K562 (cell line): ENCODE data around the gene TRMT1. TPM values are rescaled to one million over a fixed set of nuclear protein-coding genes. Genes with fewer than 3 reads are reported as not detected.

Experiments used
- ATAC-seq: fragments of 200-7000 bp; cut with Tn5 transposase; 3 replicates; pipeline ENCODE4 v1.9.1; 2020; ENCODE audit warnings: moderate library complexity
- BruUV-seq: library from RNA; stranded (reverse); fragments of 400-500 nt; replicated peaks from 2 replicates; lab custom pipeline; 2021; lab: Mats Ljungman, UMichigan
- CTCF ChIA-PET: fragments of 300-600 bp; formaldehyde crosslinking; extraction: SDS; loops from one replicate; lab custom pipeline; 2021; ENCODE audit warnings: low intra/inter-chr PET ratio; lab: Yijun Ruan, JAX
- POLR2A ChIA-PET: fragments of 300-600, 350-650 bp; sonication (Branson Sonifier 250); formaldehyde crosslinking; extraction: SDS; loops from one replicate; lab custom pipeline; 2021; ENCODE audit warnings: antibody characterized with exemption, inconsistent platforms; lab: Yijun Ruan, JAX
- DNase-seq, 4 experiments: peaks; one replicate each; pipeline versions ENCODE4 v3.0.0 to v3.0.0-alpha.2; 2011 to 2018; ENCODE audit warnings: low spot score in 3 of 4, mixed read lengths in 3 of 4; ENCODE audit errors: extremely low read depth in 1 of 4
- FAIRE-seq: peaks from 2 replicates; lab custom pipeline; 2011; peaks lifted over from hg19 to GRCh38; lab: Jason Lieb, UNC
- H2AFZ ChIP-seq: 2 replicates; pipeline ENCODE4 v1.6.0; 2011; ENCODE audit warnings: low read depth, low read length, control low read depth, inconsistent platforms
- H3K27ac ChIP-seq: fragments of 200-600 bp; 3 replicates; pipeline ENCODE4 v1.8.0; 2011; ENCODE audit warnings: low read depth, mild to moderate bottlenecking, control low read depth, inconsistent platforms, low read length, moderate library complexity, mixed read lengths; ENCODE audit errors: extremely low read depth
- H3K27me3 ChIP-seq, 2 experiments: fragments of 300-600 bp in 1 of 2; 2 replicates in 1 of 2; 3 replicates in 1 of 2; pipeline versions ENCODE4 v1.6.0 to v1.8.0; 2011; ENCODE audit warnings: inconsistent platforms in 2 of 2, low read length in 2 of 2, mild to moderate bottlenecking in 1 of 2, mixed read lengths in 1 of 2, moderate library complexity in 1 of 2; ENCODE audit not compliant: control insufficient read depth in 2 of 2, insufficient read depth in 2 of 2
- H3K36me3 ChIP-seq: fragments of 300-600 bp; 3 replicates; pipeline ENCODE4 v1.8.0; 2011; ENCODE audit warnings: mild to moderate bottlenecking, low read length, inconsistent platforms; ENCODE audit not compliant: control insufficient read depth, insufficient read depth
- H3K4me1 ChIP-seq, 2 experiments: fragments of 200-600 bp in 1 of 2; replicated peaks in 1 of 2; 2 replicates in 1 of 2; 3 replicates in 1 of 2; pipeline versions ENCODE4 v1.5.1 to v1.8.0; 2011; ENCODE audit warnings: inconsistent platforms in 2 of 2, low read length in 2 of 2, mild to moderate bottlenecking in 1 of 2, mixed read lengths in 1 of 2, moderate library complexity in 1 of 2; ENCODE audit not compliant: control insufficient read depth in 2 of 2, insufficient read depth in 2 of 2
- H3K4me2 ChIP-seq: 2 replicates; pipeline ENCODE4 v1.6.1; 2011; ENCODE audit warnings: low read length, control low read depth, inconsistent platforms, mixed read lengths; ENCODE audit not compliant: insufficient read depth
- H3K4me3 ChIP-seq: fragments of 200-600 bp; sonication (generic), shearing (Covaris generic); 2 replicates; pipeline ENCODE4 v1.5.1; 2016; ENCODE audit warnings: control low read depth, inconsistent platforms
- H3K79me2 ChIP-seq: fragments of 200-600 bp; 3 replicates; pipeline ENCODE4 v1.8.0; 2011; ENCODE audit warnings: low read length, inconsistent platforms; ENCODE audit not compliant: control insufficient read depth, insufficient read depth
- H3K9ac ChIP-seq, 2 experiments: 2 replicates each; pipeline versions ENCODE4 v1.6.0 to v1.6.1; 2011; ENCODE audit warnings: low read depth in 2 of 2, low read length in 2 of 2, control low read depth in 1 of 2, inconsistent platforms in 1 of 2, mild to moderate bottlenecking in 1 of 2, mixed read lengths in 1 of 2; ENCODE audit not compliant: insufficient read depth in 1 of 2
- H3K9me1 ChIP-seq: one replicate; pipeline ENCODE4 v1.6.0; 2011; ENCODE audit warnings: inconsistent platforms, mild to moderate bottlenecking, low read length, moderate library complexity; ENCODE audit not compliant: control insufficient read depth, insufficient read depth
- H3K9me3 ChIP-seq: replicated peaks from 2 replicates; pipeline ENCODE4 v1.5.1; 2011; ENCODE audit warnings: low read depth, low read length, inconsistent platforms; ENCODE audit not compliant: control insufficient read depth, insufficient read depth
- H4K20me1 ChIP-seq: replicated peaks from 2 replicates; pipeline ENCODE4 v1.6.1; 2011; ENCODE audit warnings: low read length, inconsistent platforms, mixed read lengths; ENCODE audit not compliant: control insufficient read depth, insufficient read depth
- CBFB ChIP-seq: sonication (generic); formaldehyde crosslinking; IDR thresholded peaks from 2 replicates; pipeline ENCODE4 v1.4.0; 2020; ENCODE audit warnings: mild to moderate bottlenecking, missing genetic modification reagents
- EHMT2 ChIP-seq: fragments of 450-650 bp; IDR thresholded peaks from 2 replicates; pipeline ENCODE4 v1.6.1; 2018; ENCODE audit warnings: antibody characterized with exemption
- HDAC8 ChIP-seq: fragments of 450-650 bp; IDR thresholded peaks from 2 replicates; pipeline ENCODE4 v1.6.1; 2016; ENCODE audit warnings: mild to moderate bottlenecking, missing genetic modification characterization, moderate library complexity, missing compliant biosample characterization
- JUNB ChIP-seq: fragments of 450-650 bp; formaldehyde crosslinking; conservative IDR thresholded peaks from 2 replicates; pipeline ENCODE4 v1.4.0; 2020; ENCODE audit warnings: mild to moderate bottlenecking
- MCM7 ChIP-seq, 2 experiments: fragments of 450-650 bp; IDR thresholded peaks; 2 replicates each; pipeline ENCODE4 v1.6.1; 2016 to 2018
- MTA1 ChIP-seq: fragments of 450-650 bp; IDR thresholded peaks from 2 replicates; pipeline ENCODE4 v1.6.1; 2017; ENCODE audit warnings: borderline replicate concordance
- NFIC ChIP-seq: fragments of 450-650 bp; IDR thresholded peaks from 2 replicates; pipeline ENCODE4 v1.6.1; 2017; ENCODE audit warnings: mild to moderate bottlenecking, inconsistent platforms
- NFRKB ChIP-seq: fragments of 450-650 bp; IDR thresholded peaks from 2 replicates; pipeline ENCODE4 v1.6.1; 2016; ENCODE audit warnings: low read depth
- PHF20 ChIP-seq: fragments of 450-650 bp; IDR thresholded peaks from 2 replicates; pipeline ENCODE4 v1.6.1; 2018; ENCODE audit not compliant: partially characterized antibody
- RAD21 ChIP-seq, 2 experiments: fragments of 250-450 bp in 1 of 2; fragments of 450-650 bp in 1 of 2; sonication (Bioruptor Pico) in 1 of 2; formaldehyde crosslinking in 1 of 2; IDR thresholded peaks in 1 of 2; conservative IDR thresholded peaks in 1 of 2; 2 replicates each; pipeline versions ENCODE4 v1.4.0 to v1.8.0; 2020 to 2022; ENCODE audit warnings: mild to moderate bottlenecking in 2 of 2, moderate library complexity in 1 of 2
- RBM25 ChIP-seq: fragments of 200-400 bp; formaldehyde crosslinking; IDR thresholded peaks from 2 replicates; pipeline ENCODE4 v1.6.1; 2018; ENCODE audit warnings: low read length, low read depth, moderate library complexity; ENCODE audit not compliant: severe bottlenecking
- SAP30 ChIP-seq: fragments of 200-600 bp; sonication (generic); IDR thresholded peaks from 2 replicates; pipeline ENCODE4 v1.6.1; 2012; ENCODE audit warnings: borderline replicate concordance, low read depth, mild to moderate bottlenecking, moderate library complexity, low read length, control low read depth, inconsistent platforms; ENCODE audit not compliant: insufficient read depth, poor library complexity, severe bottlenecking
- U2AF2 ChIP-seq: fragments of 200-400 bp; formaldehyde crosslinking; optimal IDR thresholded peaks from 2 replicates; pipeline ENCODE3; 2017; ENCODE audit warnings: low read depth, mild to moderate bottlenecking, low read length
- ZBTB12 ChIP-seq: fragments of 250-450 bp; sonication (Bioruptor Pico); IDR thresholded peaks from 2 replicates; pipeline ENCODE4 v1.4.0; 2020
- ZBTB9 ChIP-seq: fragments of 450-650 bp; formaldehyde crosslinking; IDR thresholded peaks from 2 replicates; pipeline ENCODE4 v1.4.0; 2020; ENCODE audit warnings: mild to moderate bottlenecking, moderate library complexity
- ZNF274 ChIP-seq: IDR thresholded peaks from 2 replicates; pipeline ENCODE4 v1.6.1; 2011; ENCODE audit warnings: low read depth, mild to moderate bottlenecking, low read length, moderate library complexity, borderline replicate concordance
- ZNF282 ChIP-seq: sonication (generic); formaldehyde crosslinking; IDR thresholded peaks from 2 replicates; pipeline ENCODE4 v1.8.1; 2023; ENCODE audit warnings: missing genetic modification reagents
- WGBS: fragments of 100-300 bp; shearing (Covaris generic); methylation state at CpG from one replicate; pipeline ENCODE4 v1.1.6; 2016; ENCODE audit warnings: low coverage, mixed read lengths; ENCODE audit not compliant: insufficient coverage; ENCODE audit errors: missing lambda C conversion rate; 5-methylcytosine and 5-hydroxymethylcytosine counted together
- in situ Hi-C: fragments of 300-500 bp; cut with MboI; formaldehyde crosslinking; loops from 4 replicates; pipeline ENCODE4 v1.15.0; 2018; ENCODE audit warnings: inconsistent platforms, mixed read lengths
- intact Hi-C: fragments of 100-400 bp; cut with micrococcal nuclease; formaldehyde crosslinking; loops from 2 replicates; pipeline ENCODE4 v1.14.2; 2022
- polyA plus RNA-seq, 8 experiments: library from polyadenylated mRNA; depleted of rRNA in 4 of 8; stranded (reverse) in 5 of 8; unstranded in 3 of 8; fragments of >200 nt; fragmentation: Nextera tagmentation in 2 of 8; fragmentation: Illumina TruSeq in 1 of 8; extraction: Ambion mirVana in 2 of 8; extraction: Trizol in 1 of 8; gene quantifications; 2 replicates each; pipeline versions ENCODE4 v1.2.1 to v1.2.3, GENCODE V29; 2011 to 2014; ENCODE audit warnings: inconsistent platforms in 1 of 8, missing spikeins in 1 of 8
- total RNA-seq, 7 experiments: library from RNA; depleted of rRNA in 6 of 7; stranded (reverse); fragments of >200 nt in 6 of 7; fragmentation: Illumina TruSeq in 2 of 7; extraction: Trizol in 2 of 7; gene quantifications; 2 replicates each; pipeline versions ENCODE4 v1.2.1 to v1.2.3, GENCODE V29; 2011 to 2021; ENCODE audit warnings: low replicate concordance in 1 of 7
- TF ChIP-seq, protein P1 (sequence below): IDR thresholded peaks from 2 replicates; pipeline ENCODE4 v1.6.1; 2011; ENCODE audit not compliant: insufficient read length; ENCODE audit errors: extremely low read depth
- TF ChIP-seq, protein P2 (sequence below): sonication (generic); formaldehyde crosslinking; IDR thresholded peaks from 2 replicates; pipeline ENCODE4 v1.5.0; 2020; ENCODE audit warnings: missing genetic modification reagents

The TRMT1 gene
- total and polyA plus RNA-seq, 9 of the 15 experiments (the other 6 are each of a cell fraction or from before 2014, with no cell fraction given), result 5.8 to 158 (median 54.3) TPM

- Histone ChIP-seq H3K9me1 (no peaks in the 10 kb centered on the region), H3K4me2 (peak overlapping the region; percentile 93), H3K4me3 (peak overlapping the region; percentile 98), H3K9ac (peak overlapping the region; percentile 96 to 97), H3K4me1 (peaks cover 12 to 65% of the 10 kb centered on the region in 2 experiments), H3K27ac (peak overlapping the region; percentile 95), H3K27me3 (no peaks in the 10 kb centered on the region), H3K9me3 (no peaks in the 10 kb centered on the region), H4K20me1 (peaks cover 23% of the 10 kb centered on the region), H3K79me2 (peaks cover 65% of the 10 kb centered on the region), H2AFZ (peak overlapping the region; percentile 51; the same call in 1 of the 2 replicates), H3K36me3 (peaks cover 14% of the 10 kb centered on the region; the same call in 1 of the 3 replicates)
- CTCF ChIA-PET, result no interaction called here
- WGBS, result under 1% methylated on average over 25 of the region's 25 CpGs
- ATAC-seq (peak; percentile 1; the same call in 2 of the 3 replicates), DNase-seq (no peak), FAIRE-seq (peak; percentile 95)
- TSS peak; percentile 87 for BruUV-seq
- POLR2A ChIA-PET, result interaction anchor here (0.5 to 2.3 kb wide), 40 partner anchors 9 to 1775 kb away, joined by 3 to 45 read pairs (median 4); partner anchors contain the start of genes GET3, NACC1 and TRMT1
- in situ Hi-C loops, result no loop called here
- intact Hi-C loops, result loop anchor here (5.0 kb wide), 1 partner anchor 40 kb away; no protein-coding TSS in a partner anchor
- TF ChIP-seq ZBTB12 (CRISPR knock-in tag) (no peak), RBM25 (no peak), ZBTB9 (CRISPR knock-in tag) (no peak), NFRKB (peak; percentile 88; the same call in 1 of the 2 replicates), ZNF282 (no peak), HDAC8 (tag) (no peak), U2AF2 (no peak), MCM7 (IDR thresholded peaks at IDR 0.05) (no peak), JUNB (CRISPR knock-in tag) (no peak), EHMT2 (no peak), SAP30 (no peak), RAD21 (CRISPR knock-in tag; conservative IDR thresholded peaks at IDR 0.05 in 1 of 2, IDR thresholded peaks at IDR 0.05 in 1 of 2) (no peak), CBFB (CRISPR knock-in tag) (no peak), PHF20 (no peak), MTA1 (no peak), ZNF274 (no peak), NFIC (no peak)
- TF ChIP-seq, protein P1, sequence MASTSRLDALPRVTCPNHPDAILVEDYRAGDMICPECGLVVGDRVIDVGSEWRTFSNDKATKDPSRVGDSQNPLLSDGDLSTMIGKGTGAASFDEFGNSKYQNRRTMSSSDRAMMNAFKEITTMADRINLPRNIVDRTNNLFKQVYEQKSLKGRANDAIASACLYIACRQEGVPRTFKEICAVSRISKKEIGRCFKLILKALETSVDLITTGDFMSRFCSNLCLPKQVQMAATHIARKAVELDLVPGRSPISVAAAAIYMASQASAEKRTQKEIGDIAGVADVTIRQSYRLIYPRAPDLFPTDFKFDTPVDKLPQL, result no peak
- TF ChIP-seq, protein P2, sequence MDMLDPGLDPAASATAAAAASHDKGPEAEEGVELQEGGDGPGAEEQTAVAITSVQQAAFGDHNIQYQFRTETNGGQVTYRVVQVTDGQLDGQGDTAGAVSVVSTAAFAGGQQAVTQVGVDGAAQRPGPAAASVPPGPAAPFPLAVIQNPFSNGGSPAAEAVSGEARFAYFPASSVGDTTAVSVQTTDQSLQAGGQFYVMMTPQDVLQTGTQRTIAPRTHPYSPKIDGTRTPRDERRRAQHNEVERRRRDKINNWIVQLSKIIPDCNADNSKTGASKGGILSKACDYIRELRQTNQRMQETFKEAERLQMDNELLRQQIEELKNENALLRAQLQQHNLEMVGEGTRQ (CRISPR knock-in tag), result no peak
These were observed 35.9 kb upstream of the TRMT1 start for GRCh38 chr19:13152356-13152973.
